ENCODE results near the gene BCL2. TPM values are rescaled to one million over a fixed set of nuclear protein-coding genes. Genes with fewer than 3 reads are reported as not detected.

BCL2 gene
- total RNA-seq, 1 experiment from 2014 or later, result 2.6 TPM

- TF ChIP-seq JAZF1 (CRISPR knock-in tag; IDR thresholded peaks at IDR 0.05) (no peak), ZSCAN18 (CRISPR knock-in tag; IDR thresholded peaks at IDR 0.05) (no peak), ZNF263 (CRISPR knock-in tag; IDR thresholded peaks at IDR 0.05; ENCODE audit: low read depth) (no peak), FOXJ3 (CRISPR knock-in tag; IDR thresholded peaks at IDR 0.05; ENCODE audit: borderline replicate concordance) (no peak), CDX4 (CRISPR knock-in tag; IDR thresholded peaks at IDR 0.05; ENCODE audit: borderline replicate concordance) (no peak), SOX15 (CRISPR knock-in tag; IDR thresholded peaks at IDR 0.05) (no peak), ZMAT4 (CRISPR knock-in tag; IDR thresholded peaks at IDR 0.05) (no peak)
- TF ChIP-seq, protein P1, sequence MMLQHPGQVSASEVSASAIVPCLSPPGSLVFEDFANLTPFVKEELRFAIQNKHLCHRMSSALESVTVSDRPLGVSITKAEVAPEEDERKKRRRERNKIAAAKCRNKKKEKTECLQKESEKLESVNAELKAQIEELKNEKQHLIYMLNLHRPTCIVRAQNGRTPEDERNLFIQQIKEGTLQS (CRISPR knock-in tag; conservative IDR thresholded peaks at IDR 0.05), result no peak
- TF ChIP-seq, protein P2, sequence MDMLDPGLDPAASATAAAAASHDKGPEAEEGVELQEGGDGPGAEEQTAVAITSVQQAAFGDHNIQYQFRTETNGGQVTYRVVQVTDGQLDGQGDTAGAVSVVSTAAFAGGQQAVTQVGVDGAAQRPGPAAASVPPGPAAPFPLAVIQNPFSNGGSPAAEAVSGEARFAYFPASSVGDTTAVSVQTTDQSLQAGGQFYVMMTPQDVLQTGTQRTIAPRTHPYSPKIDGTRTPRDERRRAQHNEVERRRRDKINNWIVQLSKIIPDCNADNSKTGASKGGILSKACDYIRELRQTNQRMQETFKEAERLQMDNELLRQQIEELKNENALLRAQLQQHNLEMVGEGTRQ (CRISPR knock-in tag; IDR thresholded peaks at IDR 0.05), result no peak
Measured at GRCh38 chr18:63315876-63316275, 3.7 kb downstream of the BCL2 start (continued).

DNA sequence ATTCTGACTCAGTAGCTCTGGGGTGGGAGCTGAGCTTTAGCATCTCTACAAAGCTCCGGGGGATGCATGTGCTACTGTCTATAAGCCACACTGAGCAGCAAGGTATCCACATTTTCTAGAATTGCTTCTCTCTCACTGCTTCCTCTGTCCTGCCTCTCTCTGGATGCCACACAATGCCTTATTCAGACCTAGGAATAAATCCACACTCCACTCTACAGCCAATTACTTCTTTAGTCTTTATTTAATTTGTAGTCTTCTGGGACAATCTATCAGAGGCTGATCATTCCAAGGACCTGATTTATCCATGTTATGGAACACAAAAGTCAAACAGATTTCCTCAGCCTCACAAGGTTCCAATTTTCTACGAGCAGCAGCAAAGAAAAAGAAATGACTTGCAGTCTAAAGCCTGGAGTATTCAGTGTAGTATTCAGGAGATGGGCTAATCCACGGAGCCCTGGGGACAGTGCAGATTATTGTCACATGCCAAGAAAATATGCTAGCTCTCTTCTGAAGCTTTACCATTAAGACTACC, 4.4 kb downstream of the BCL2 start:
- Mint-ChIP-seq H3K4me1 (peaks cover 12% of the 10 kb centered on the region), H3K27ac (no peak overlapping the region), H3K4me3 (no peak overlapping the region), H3K9me3 (no peaks in the 10 kb centered on the region), H3K36me3 (no peaks in the 10 kb centered on the region), H3K27me3 (ENCODE audit: low read depth) (peaks cover 33% of the 10 kb centered on the region)
- TF ChIP-seq, protein P3, sequence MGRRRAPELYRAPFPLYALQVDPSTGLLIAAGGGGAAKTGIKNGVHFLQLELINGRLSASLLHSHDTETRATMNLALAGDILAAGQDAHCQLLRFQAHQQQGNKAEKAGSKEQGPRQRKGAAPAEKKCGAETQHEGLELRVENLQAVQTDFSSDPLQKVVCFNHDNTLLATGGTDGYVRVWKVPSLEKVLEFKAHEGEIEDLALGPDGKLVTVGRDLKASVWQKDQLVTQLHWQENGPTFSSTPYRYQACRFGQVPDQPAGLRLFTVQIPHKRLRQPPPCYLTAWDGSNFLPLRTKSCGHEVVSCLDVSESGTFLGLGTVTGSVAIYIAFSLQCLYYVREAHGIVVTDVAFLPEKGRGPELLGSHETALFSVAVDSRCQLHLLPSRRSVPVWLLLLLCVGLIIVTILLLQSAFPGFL (CRISPR knock-in tag; IDR thresholded peaks at IDR 0.05; ENCODE audit: borderline replicate concordance), result no peak
- no peak for TF ChIP-seq ZNF425 (CRISPR knock-in tag; conservative IDR thresholded peaks at IDR 0.05)
- TF ChIP-seq FOXP1 (CRISPR knock-in tag; IDR thresholded peaks at IDR 0.05; ENCODE audit: borderline replicate concordance), result no peak
- TF ChIP-seq IRF2 (CRISPR knock-in tag; IDR thresholded peaks at IDR 0.05; ENCODE audit: borderline replicate concordance, low read depth), result no peak
- no peak for TF ChIP-seq RELA (CRISPR knock-in tag; IDR thresholded peaks at IDR 0.05; ENCODE audit: borderline replicate concordance)
- ATAC-seq, result no peak
- no peak for DNase-seq (ENCODE audit: low spot score)
- CTCF ChIA-PET, result interaction anchor here (1.3 kb wide), 1 partner anchor 290 kb away, joined by 4 read pairs; no protein-coding TSS in a partner anchor
- POLR2A ChIA-PET, result no interaction called here

DNA sequence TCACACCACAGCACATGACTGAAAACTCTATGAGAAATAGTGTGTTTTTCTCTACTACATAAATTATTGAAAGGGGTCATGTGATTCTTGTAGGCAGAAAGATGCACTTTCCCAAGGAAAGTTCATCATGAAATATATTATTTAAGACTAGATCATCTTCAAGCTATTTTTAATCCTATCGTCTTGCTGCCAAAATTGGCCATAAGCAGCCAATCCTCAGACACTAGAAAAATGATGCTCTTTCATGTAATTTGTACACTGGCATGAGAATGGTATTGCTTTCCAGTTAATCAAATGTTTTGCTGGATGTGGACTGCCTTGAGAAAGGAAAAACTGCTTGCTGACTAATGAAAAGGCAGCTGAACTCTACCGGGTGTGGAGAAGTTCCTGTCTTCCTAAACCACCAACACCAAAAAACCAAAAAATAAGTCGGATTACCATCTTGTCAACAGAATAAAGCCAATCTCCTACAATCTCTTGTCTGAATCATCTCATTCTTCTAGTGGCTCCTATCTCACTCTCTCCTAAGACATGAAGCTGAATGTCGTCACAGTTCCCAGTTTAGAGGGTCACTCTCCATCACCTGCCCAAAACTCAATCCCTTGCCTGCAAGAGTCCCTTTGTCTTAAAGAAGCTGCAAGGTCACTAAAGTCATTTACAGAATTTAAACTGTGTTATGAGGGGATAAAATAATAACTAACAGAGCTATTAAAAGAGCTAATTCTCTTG, 5.3 kb downstream of the BCL2 start:
- ATAC-seq (no peak), DNase-seq (ENCODE audit: low spot score) (no peak)
- ChIA-PET POLR2A (no interaction called here), CTCF (interaction anchor here (1.3 kb wide), 1 partner anchor 289 kb away, joined by 4 read pairs; no protein-coding TSS in a partner anchor)
- H3K27ac Mint-ChIP-seq, result no peak overlapping the region
- no peaks in the 10 kb centered on the region for H3K9me3 Mint-ChIP-seq
- peaks cover 30% of the 10 kb centered on the region for H3K27me3 Mint-ChIP-seq (ENCODE audit: low read depth)
- peaks cover 11% of the 10 kb centered on the region for H3K4me1 Mint-ChIP-seq
- no peaks in the 10 kb centered on the region for H3K36me3 Mint-ChIP-seq
- H3K4me3 Mint-ChIP-seq, result no peak overlapping the region
- TF ChIP-seq, protein P1 (CRISPR knock-in tag; conservative IDR thresholded peaks at IDR 0.05), result no peak
- TF ChIP-seq CREB1 (CRISPR knock-in tag; IDR thresholded peaks at IDR 0.05) (no peak), MYBL2 (CRISPR knock-in tag; IDR thresholded peaks at IDR 0.05) (no peak), RELA (CRISPR knock-in tag; IDR thresholded peaks at IDR 0.05; ENCODE audit: borderline replicate concordance) (no peak), ZNF232 (CRISPR knock-in tag; IDR thresholded peaks at IDR 0.05) (no peak), ZNF138 (CRISPR knock-in tag; conservative IDR thresholded peaks at IDR 0.05) (no peak), ELF4 (CRISPR knock-in tag; IDR thresholded peaks at IDR 0.05; ENCODE audit: low read depth) (no peak), OVOL2 (CRISPR knock-in tag; IDR thresholded peaks at IDR 0.05; ENCODE audit: borderline replicate concordance) (no peak), FOXK1 (CRISPR knock-in tag; IDR thresholded peaks at IDR 0.05) (no peak), ATF6 (CRISPR knock-in tag; IDR thresholded peaks at IDR 0.05) (no peak), TEAD4 (CRISPR knock-in tag; IDR thresholded peaks at IDR 0.05) (no peak)
